Chondrocyte (in vitro differentiated cells): Measurements from ENCODE around the gene CAP1. TPM values are rescaled to one million over a fixed set of nuclear protein-coding genes. Genes with fewer than 3 reads are reported as not detected.

Experiments
- DNase-seq: peaks from one replicate; pipeline ENCODE4 v3.0.0; 2021; ENCODE audit warnings: mixed read lengths, low spot score
- H3K27ac Mint-ChIP-seq: one replicate; pipeline ENCODE4 v1.8.0; 2021; ENCODE audit warnings: mild to moderate bottlenecking, moderate library complexity, mixed read lengths; ENCODE audit not compliant: unreplicated experiment
- H3K27me3 Mint-ChIP-seq: 2 replicates; pipeline ENCODE4 v1.8.0; 2021; ENCODE audit warnings: low read depth, mixed read lengths
- H3K36me3 Mint-ChIP-seq: 2 replicates; pipeline ENCODE4 v1.8.0; 2021; ENCODE audit warnings: low read depth, mixed read lengths
- H3K4me1 Mint-ChIP-seq: 2 replicates; pipeline ENCODE4 v1.8.0; 2021; ENCODE audit warnings: low read depth, mild to moderate bottlenecking, mixed read lengths
- H3K4me3 Mint-ChIP-seq: one replicate; pipeline ENCODE4 v1.8.0; 2021; ENCODE audit warnings: mild to moderate bottlenecking, moderate library complexity, mixed read lengths; ENCODE audit not compliant: unreplicated experiment
- H3K9me3 Mint-ChIP-seq: 2 replicates; pipeline ENCODE4 v1.8.0; 2021; ENCODE audit warnings: low read depth, mixed read lengths
- CTCF ChIP-seq: fragments of 200-600 bp; sonication (generic); IDR thresholded peaks from 2 replicates; pipeline ENCODE4 v1.5.0; 2021; ENCODE audit warnings: antibody characterized with exemption, mild to moderate bottlenecking, moderate library complexity
- total RNA-seq: library from RNA; stranded (reverse); gene quantifications from 3 replicates; pipeline ENCODE4 v1.2.1, GENCODE V29; 2021

The CAP1 gene
- total RNA-seq, 1 donor from 2014 or later = 576 TPM

GRCh38 chr1:40041466-40041838 is 923 bp downstream of the CAP1 start:
- no peak for DNase-seq
- H3K4me1 Mint-ChIP-seq = peaks cover 76% of the 10 kb centered on the region
- no peak for TF ChIP-seq CTCF

GRCh38 chr1:40042341-40042740 is 1.8 kb downstream of the CAP1 start:
- Mint-ChIP-seq H3K4me3 (peak overlapping the region; percentile 98), H3K9me3 (no peaks in the 10 kb centered on the region), H3K27ac (peak overlapping the region; percentile 99), H3K4me1 (peaks cover 76% of the 10 kb centered on the region), H3K36me3 (peaks cover 11% of the 10 kb centered on the region), H3K27me3 (no peaks in the 10 kb centered on the region)
- TF ChIP-seq CTCF = no peak
- DNase-seq = no peak

More at GRCh38 chr1:40041466-40041838, 923 bp downstream of the CAP1 start:
- peak overlapping the region; percentile 98 for H3K4me3 Mint-ChIP-seq
- peak overlapping the region; percentile 99 for H3K27ac Mint-ChIP-seq
- peaks cover 11% of the 10 kb centered on the region for H3K36me3 Mint-ChIP-seq
- no peaks in the 10 kb centered on the region for H3K27me3 Mint-ChIP-seq
- H3K9me3 Mint-ChIP-seq = no peaks in the 10 kb centered on the region

- peaks cover 79% of the 10 kb centered on the region for H3K4me1 Mint-ChIP-seq
- no peak for DNase-seq
- peak overlapping the region; percentile 47 for H3K4me3 Mint-ChIP-seq
- H3K36me3 Mint-ChIP-seq = peaks cover 11% of the 10 kb centered on the region
- H3K9me3 Mint-ChIP-seq = no peaks in the 10 kb centered on the region
- no peak for TF ChIP-seq CTCF
- peak overlapping the region; percentile 74 for H3K27ac Mint-ChIP-seq
- no peaks in the 10 kb centered on the region for H3K27me3 Mint-ChIP-seq
Observed at GRCh38 chr1:40044110-40044509, 3.6 kb downstream of the CAP1 start.

GRCh38 chr1:40045182-40045581 is 4.7 kb downstream of the CAP1 start:
- Mint-ChIP-seq H3K9me3 (no peaks in the 10 kb centered on the region), H3K27ac (peak overlapping the region; percentile 54), H3K4me3 (no peak overlapping the region), H3K4me1 (peaks cover 83% of the 10 kb centered on the region), H3K36me3 (peaks cover 11% of the 10 kb centered on the region), H3K27me3 (no peaks in the 10 kb centered on the region)
- no peak for TF ChIP-seq CTCF
- no peak for DNase-seq

GRCh38 chr1:40045766-40046165 is 5.2 kb downstream of the CAP1 start:
- TF ChIP-seq CTCF = no peak

More at GRCh38 chr1:40045766-40046165, 5.2 kb downstream of the CAP1 start:
- DNase-seq = no peak
- H3K4me1 Mint-ChIP-seq = peaks cover 87% of the 10 kb centered on the region
- H3K36me3 Mint-ChIP-seq = peaks cover 13% of the 10 kb centered on the region
- H3K4me3 Mint-ChIP-seq = no peak overlapping the region
- H3K27me3 Mint-ChIP-seq = no peaks in the 10 kb centered on the region
- peak overlapping the region; percentile 54 for H3K27ac Mint-ChIP-seq
- no peaks in the 10 kb centered on the region for H3K9me3 Mint-ChIP-seq
